A673 (cell line): ENCODE measurements around the gene ZNF865.

Source experiments
- EZH2 ChIP-seq: fragments of 200-600 bp; sonication (generic); IDR thresholded peaks from 2 replicates; pipeline ENCODE4 v1.6.1; 2017; ENCODE audit warnings: borderline replicate concordance, low read depth, mild to moderate bottlenecking, mixed read lengths, antibody characterized with exemption, low read length; ENCODE audit not compliant: poor library complexity, severe bottlenecking
- TF ChIP-seq, protein P1 (sequence below): fragments of 300-800, 200-600 bp; sonication (generic); conservative IDR thresholded peaks from 2 replicates; pipeline ENCODE4 v1.5.1; 2017; ENCODE audit warnings: low read depth, mild to moderate bottlenecking, antibody characterized with exemption, low read length, moderate library complexity, mixed read lengths

DNA sequence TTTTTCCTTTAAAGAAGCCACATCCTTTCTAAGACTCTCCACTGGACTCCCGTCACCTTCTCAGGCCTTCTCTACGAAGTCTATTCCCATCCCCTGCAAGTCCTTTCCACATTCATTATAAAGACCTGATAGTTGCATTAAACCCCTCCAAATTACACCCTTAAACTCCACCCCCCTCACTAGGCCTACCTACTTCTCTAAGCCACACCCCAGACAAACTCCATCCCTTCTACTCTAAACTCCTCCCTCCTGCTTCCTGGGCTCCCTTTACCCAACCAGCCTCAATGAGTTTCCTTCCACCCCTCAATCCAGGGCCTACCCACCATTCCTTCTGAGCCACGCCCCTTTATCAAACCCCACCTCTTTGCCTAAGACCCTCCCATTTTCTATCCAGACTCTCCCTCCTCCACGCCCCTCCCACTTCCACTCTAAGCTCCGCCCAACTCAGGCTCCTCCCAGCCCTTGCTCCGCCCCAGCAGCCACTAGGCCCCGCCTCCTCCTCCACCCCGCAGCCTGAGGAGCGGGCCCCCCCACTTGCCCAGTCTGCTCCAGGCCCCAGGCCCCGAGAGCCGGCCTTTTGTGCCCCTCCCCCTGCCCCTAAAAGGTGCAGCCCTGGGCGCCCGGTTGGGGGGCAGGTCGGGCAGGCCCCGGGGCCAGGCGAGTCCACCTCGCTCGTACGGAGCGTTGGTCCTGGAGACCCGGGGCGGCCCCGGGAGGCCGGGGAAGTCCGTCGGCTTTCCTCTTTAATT is 6.6 kb upstream of the ZNF865 start:
- TF ChIP-seq, protein P1, sequence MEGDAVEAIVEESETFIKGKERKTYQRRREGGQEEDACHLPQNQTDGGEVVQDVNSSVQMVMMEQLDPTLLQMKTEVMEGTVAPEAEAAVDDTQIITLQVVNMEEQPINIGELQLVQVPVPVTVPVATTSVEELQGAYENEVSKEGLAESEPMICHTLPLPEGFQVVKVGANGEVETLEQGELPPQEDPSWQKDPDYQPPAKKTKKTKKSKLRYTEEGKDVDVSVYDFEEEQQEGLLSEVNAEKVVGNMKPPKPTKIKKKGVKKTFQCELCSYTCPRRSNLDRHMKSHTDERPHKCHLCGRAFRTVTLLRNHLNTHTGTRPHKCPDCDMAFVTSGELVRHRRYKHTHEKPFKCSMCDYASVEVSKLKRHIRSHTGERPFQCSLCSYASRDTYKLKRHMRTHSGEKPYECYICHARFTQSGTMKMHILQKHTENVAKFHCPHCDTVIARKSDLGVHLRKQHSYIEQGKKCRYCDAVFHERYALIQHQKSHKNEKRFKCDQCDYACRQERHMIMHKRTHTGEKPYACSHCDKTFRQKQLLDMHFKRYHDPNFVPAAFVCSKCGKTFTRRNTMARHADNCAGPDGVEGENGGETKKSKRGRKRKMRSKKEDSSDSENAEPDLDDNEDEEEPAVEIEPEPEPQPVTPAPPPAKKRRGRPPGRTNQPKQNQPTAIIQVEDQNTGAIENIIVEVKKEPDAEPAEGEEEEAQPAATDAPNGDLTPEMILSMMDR = no peak
- TF ChIP-seq EZH2 = no peak
